OCI-LY7 (cell line): Measurements from ENCODE around the gene DNAJC25. TPM values are rescaled to one million over a fixed set of nuclear protein-coding genes. Genes with fewer than 3 reads are reported as not detected.

Source experiments
- BruUV-seq: library from RNA; stranded (reverse); fragments of 400-500 nt; replicated peaks from 2 replicates; lab custom pipeline; 2021; lab: Mats Ljungman, UMichigan
- CTCF ChIA-PET: fragments of 300-600 bp; sonication (Branson Sonifier 250); formaldehyde crosslinking; loops from one replicate; lab custom pipeline; 2022; ENCODE audit warnings: antibody characterized with exemption; ENCODE audit not compliant: unreplicated experiment; lab: Charles Lee
- POLR2A ChIA-PET: fragments of 300-600 bp; sonication (Branson Sonifier 250); formaldehyde crosslinking; loops from one replicate; lab custom pipeline; 2022; ENCODE audit warnings: antibody characterized with exemption; lab: Charles Lee
- DNase-seq: peaks from one replicate; pipeline ENCODE4 v3.0.0-alpha.2; 2015; ENCODE audit warnings: low spot score
- H2AFZ ChIP-seq: fragments of 200-600 bp; sonication (generic), shearing (Covaris generic); 2 replicates; pipeline ENCODE4 v1.6.1; 2014; ENCODE audit warnings: mild to moderate bottlenecking, antibody characterized with exemption, low read length, moderate library complexity
- H3K27ac ChIP-seq: fragments of 200-600 bp; sonication (generic); 2 replicates; pipeline ENCODE4 v1.5.1; 2014; ENCODE audit warnings: mixed run types, low read depth, mild to moderate bottlenecking, moderate library complexity, low read length, inconsistent platforms; ENCODE audit not compliant: poor library complexity, severe bottlenecking
- H3K36me3 ChIP-seq: fragments of 200-600 bp; sonication (generic); 2 replicates; pipeline ENCODE4 v1.6.1; 2014; ENCODE audit warnings: mild to moderate bottlenecking, antibody characterized with exemption, low read length, moderate library complexity, mixed read lengths; ENCODE audit not compliant: insufficient read depth
- H3K4me1 ChIP-seq: fragments of 200-600 bp; sonication (generic); 2 replicates; pipeline ENCODE4 v1.5.1; 2014; ENCODE audit warnings: mild to moderate bottlenecking, low read length; ENCODE audit not compliant: insufficient read depth, poor library complexity, severe bottlenecking
- H3K4me2 ChIP-seq: fragments of 200-600 bp; sonication (generic); 2 replicates; pipeline ENCODE4 v1.6.1; 2014; ENCODE audit warnings: mild to moderate bottlenecking, low read length
- H3K4me3 ChIP-seq: fragments of 200-600 bp; sonication (generic); 2 replicates; pipeline ENCODE4 v1.5.1; 2014; ENCODE audit warnings: mild to moderate bottlenecking, low read depth, low read length; ENCODE audit not compliant: poor library complexity, severe bottlenecking
- H3K79me2 ChIP-seq: fragments of 200-600 bp; sonication (generic); 2 replicates; pipeline ENCODE4 v1.6.1; 2016; ENCODE audit warnings: low read depth, mild to moderate bottlenecking, low read length, moderate library complexity, mixed read lengths; ENCODE audit not compliant: insufficient read depth
- H3K9me2 ChIP-seq: fragments of 200-600 bp; sonication (generic); 2 replicates; pipeline ENCODE4 v1.6.1; 2016; ENCODE audit warnings: mild to moderate bottlenecking, low read length, mixed read lengths; ENCODE audit not compliant: insufficient read depth
- H3K9me3 ChIP-seq: fragments of 200-600 bp; sonication (generic); 2 replicates; pipeline ENCODE4 v1.6.1; 2014; ENCODE audit warnings: mild to moderate bottlenecking, mixed run types, low read length, mixed read lengths
- H4K20me1 ChIP-seq: fragments of 200-600 bp; sonication (generic); 2 replicates; pipeline ENCODE4 v1.6.1; 2014; ENCODE audit warnings: mild to moderate bottlenecking, antibody characterized with exemption, low read length, moderate library complexity, mixed read lengths; ENCODE audit not compliant: insufficient read depth
- EZH2phosphoT487 ChIP-seq: fragments of 200-600 bp; sonication (generic); IDR thresholded peaks from 2 replicates; pipeline ENCODE4 v1.6.1; 2018; ENCODE audit warnings: low read depth, borderline replicate concordance, mild to moderate bottlenecking, mixed run types, antibody characterized with exemption, low read length, moderate library complexity, mixed read lengths
- intact Hi-C: fragments of 100-400 bp; cut with micrococcal nuclease; formaldehyde crosslinking; loops from one replicate; pipeline ENCODE4 v1.10.0; 2022; ENCODE audit not compliant: unreplicated experiment
- total RNA-seq, 2 experiments: library from RNA; depleted of rRNA in 1 of 2; stranded (reverse); fragments of >200 nt in 1 of 2; shearing (Covaris generic) in 1 of 2; gene quantifications; 2 replicates each; pipeline ENCODE4 v1.2.3, GENCODE V29; 2014 to 2022
- TF ChIP-seq, protein P1 (sequence below): fragments of 200-600 bp; sonication (generic); conservative IDR thresholded peaks from 2 replicates; pipeline ENCODE4 v1.5.1; 2014; ENCODE audit warnings: mild to moderate bottlenecking, antibody characterized with exemption, low read length, moderate library complexity, mixed read lengths

DNAJC25 gene
- total RNA-seq, 2 experiments from 2014 or later: 5.8 to 7.0 TPM

- Histone ChIP-seq H3K27ac (no peak overlapping the region), H3K9me2 (no peaks in the 10 kb centered on the region), H2AFZ (no peak overlapping the region), H3K4me2 (no peak overlapping the region), H3K79me2 (no peaks in the 10 kb centered on the region), H3K4me3 (no peak overlapping the region), H3K4me1 (peaks cover 4% of the 10 kb centered on the region), H4K20me1 (no peaks in the 10 kb centered on the region), H3K9me3 (no peaks in the 10 kb centered on the region), H3K36me3 (no peaks in the 10 kb centered on the region)
- POLR2A ChIA-PET: no interaction called here
- CTCF ChIA-PET: no interaction called here
- no TSS peak for BruUV-seq
- TF ChIP-seq, protein P1, sequence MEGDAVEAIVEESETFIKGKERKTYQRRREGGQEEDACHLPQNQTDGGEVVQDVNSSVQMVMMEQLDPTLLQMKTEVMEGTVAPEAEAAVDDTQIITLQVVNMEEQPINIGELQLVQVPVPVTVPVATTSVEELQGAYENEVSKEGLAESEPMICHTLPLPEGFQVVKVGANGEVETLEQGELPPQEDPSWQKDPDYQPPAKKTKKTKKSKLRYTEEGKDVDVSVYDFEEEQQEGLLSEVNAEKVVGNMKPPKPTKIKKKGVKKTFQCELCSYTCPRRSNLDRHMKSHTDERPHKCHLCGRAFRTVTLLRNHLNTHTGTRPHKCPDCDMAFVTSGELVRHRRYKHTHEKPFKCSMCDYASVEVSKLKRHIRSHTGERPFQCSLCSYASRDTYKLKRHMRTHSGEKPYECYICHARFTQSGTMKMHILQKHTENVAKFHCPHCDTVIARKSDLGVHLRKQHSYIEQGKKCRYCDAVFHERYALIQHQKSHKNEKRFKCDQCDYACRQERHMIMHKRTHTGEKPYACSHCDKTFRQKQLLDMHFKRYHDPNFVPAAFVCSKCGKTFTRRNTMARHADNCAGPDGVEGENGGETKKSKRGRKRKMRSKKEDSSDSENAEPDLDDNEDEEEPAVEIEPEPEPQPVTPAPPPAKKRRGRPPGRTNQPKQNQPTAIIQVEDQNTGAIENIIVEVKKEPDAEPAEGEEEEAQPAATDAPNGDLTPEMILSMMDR: no peak
- no peak for TF ChIP-seq EZH2phosphoT487
- no peak for DNase-seq
- intact Hi-C loops: loop anchor here (5.0 to 10.0 kb wide), 2 partner anchors 94 to 476 kb away; no protein-coding TSS in a partner anchor
These were observed 32.4 kb upstream of the DNAJC25 start for GRCh38 chr9:111598733-111599091.

- peaks cover 4% of the 10 kb centered on the region for H3K4me1 ChIP-seq
- DNase-seq: no peak
- no peaks in the 10 kb centered on the region for H3K9me2 ChIP-seq
- no peak within 1 kb of the TSS for H3K4me3 ChIP-seq
- no peak within 1 kb of the TSS for H3K4me2 ChIP-seq
- H3K9me3 ChIP-seq: no peaks in the 10 kb centered on the region
- no peaks in the 10 kb centered on the region for H4K20me1 ChIP-seq
- no peaks in the 10 kb centered on the region for H3K79me2 ChIP-seq
- POLR2A ChIA-PET: no interaction called here
- intact Hi-C loops: loop anchor here (5.0 to 10.0 kb wide), 2 partner anchors 93 to 475 kb away; no protein-coding TSS in a partner anchor
- no peak within 1 kb of the TSS; the same call in 1 of the 2 replicates for H2AFZ ChIP-seq
- TF ChIP-seq, protein P1: no peak
- no peak for TF ChIP-seq EZH2phosphoT487
- CTCF ChIA-PET: no interaction called here
- H3K27ac ChIP-seq: no peak within 1 kb of the TSS
- no peaks in the 10 kb centered on the region for H3K36me3 ChIP-seq
- BruUV-seq: no TSS peak
These were observed 31.8 kb upstream of the DNAJC25 start, which contains the start of gene PTGR1 for GRCh38 chr9:111599092-111599954. Gene PTGR1 (minus strand): TSS chr9:111599647. CDS start chr9:111597422, 2,225 bp downstream.

- no TSS peak for BruUV-seq
- CTCF ChIA-PET: no interaction called here
- Histone ChIP-seq H3K36me3 (no peaks in the 10 kb centered on the region), H2AFZ (no peak overlapping the region), H3K27ac (no peak overlapping the region), H3K4me1 (peaks cover 4% of the 10 kb centered on the region), H3K4me3 (no peak overlapping the region), H3K9me3 (no peaks in the 10 kb centered on the region), H4K20me1 (no peaks in the 10 kb centered on the region), H3K4me2 (no peak overlapping the region), H3K9me2 (no peaks in the 10 kb centered on the region), H3K79me2 (no peaks in the 10 kb centered on the region)
- no peak for DNase-seq
- POLR2A ChIA-PET: no interaction called here
- TF ChIP-seq, protein P1: no peak
- TF ChIP-seq EZH2phosphoT487: no peak
- intact Hi-C loops: loop anchor here (5.0 to 10.0 kb wide), 2 partner anchors 92 to 475 kb away; no protein-coding TSS in a partner anchor
These were observed 31.2 kb upstream of the DNAJC25 start for GRCh38 chr9:111599955-111600343.
